ENCODE data around the gene SLC35G2. TPM values are rescaled to one million over a fixed set of nuclear protein-coding genes. Genes with fewer than 3 reads are reported as not detected.

Gene SLC35G2
- total and polyA plus RNA-seq, 2 donors from 2014 or later = 4.2 to 5.4 TPM

- no peak overlapping the region for H3K4me3 ChIP-seq (ENCODE audit: low read length in 3 of 3)
- H3K9me3 ChIP-seq (ENCODE audit: control insufficient read depth in 2 of 3, insufficient read depth in 1 of 3, low read length in 3 of 3) = no peaks in the 10 kb centered on the region
- H3K4me1 ChIP-seq (ENCODE audit: control insufficient read depth in 2 of 3, insufficient read depth in 2 of 3, low read depth in 1 of 3, low read length in 3 of 3) = no peaks in the 10 kb centered on the region
- no peaks in the 10 kb centered on the region for H3K27me3 ChIP-seq (ENCODE audit: control insufficient read depth, insufficient read depth, low read length)
- DNase-seq (peak in 1 of 5 donors; percentile 47), FAIRE-seq (no peak)
- no peak overlapping the region for H3K9ac ChIP-seq (ENCODE audit: low read length in 3 of 3)
- no peaks in the 10 kb centered on the region for H3K36me3 ChIP-seq (ENCODE audit: control insufficient read depth in 2 of 3, insufficient read depth in 3 of 3, low read length in 3 of 3)
- intact Hi-C loops (cut with DNase I) = no loop called here
- no peak for TF ChIP-seq CTCF (IDR thresholded peaks at IDR 0.05; ENCODE audit: borderline replicate concordance, extremely low read depth, insufficient read depth)
- H3K27ac ChIP-seq (ENCODE audit: low read depth in 2 of 2, low read length in 2 of 2) = no peak overlapping the region
Measured at GRCh38 chr3:136802481-136802996, 16.4 kb upstream of the SLC35G2 start.

GRCh38 chr3:136804141-136804540 lies 14.8 kb upstream of the SLC35G2 start:
- H3K27me3 ChIP-seq (ENCODE audit: control insufficient read depth, insufficient read depth, low read length) = no peaks in the 10 kb centered on the region
- no peaks in the 10 kb centered on the region for H3K9me3 ChIP-seq (ENCODE audit: control insufficient read depth in 2 of 3, insufficient read depth in 1 of 3, low read length in 3 of 3)
- no peak for TF ChIP-seq CTCF (IDR thresholded peaks at IDR 0.05; ENCODE audit: borderline replicate concordance, extremely low read depth, insufficient read depth)
- H3K4me1 ChIP-seq (ENCODE audit: control insufficient read depth in 2 of 3, insufficient read depth in 2 of 3, low read depth in 1 of 3, low read length in 3 of 3) = no peaks in the 10 kb centered on the region
- H3K36me3 ChIP-seq (ENCODE audit: control insufficient read depth in 2 of 3, insufficient read depth in 3 of 3, low read length in 3 of 3) = no peaks in the 10 kb centered on the region
- H3K27ac ChIP-seq (ENCODE audit: low read depth in 2 of 2, low read length in 2 of 2) = no peak overlapping the region
- no peak overlapping the region for H3K4me3 ChIP-seq (ENCODE audit: low read length in 3 of 3)
- intact Hi-C loops (cut with DNase I) = no loop called here
- DNase-seq (no peak), FAIRE-seq (no peak)
- H3K9ac ChIP-seq (ENCODE audit: low read length in 3 of 3) = no peak overlapping the region

GRCh38 chr3:136804813-136805212 lies 14.1 kb upstream of the SLC35G2 start:
- FAIRE-seq = no peak
- no peak overlapping the region for H3K4me3 ChIP-seq (ENCODE audit: low read length in 3 of 3)
- no peak for DNase-seq
- H3K9ac ChIP-seq (ENCODE audit: low read length in 3 of 3) = no peak overlapping the region
- no peaks in the 10 kb centered on the region for H3K27me3 ChIP-seq (ENCODE audit: control insufficient read depth, insufficient read depth, low read length)
- H3K27ac ChIP-seq (ENCODE audit: low read depth in 2 of 2, low read length in 2 of 2) = no peak overlapping the region
- H3K36me3 ChIP-seq (ENCODE audit: control insufficient read depth in 2 of 3, insufficient read depth in 3 of 3, low read length in 3 of 3) = no peaks in the 10 kb centered on the region
- no peaks in the 10 kb centered on the region for H3K4me1 ChIP-seq (ENCODE audit: control insufficient read depth in 2 of 3, insufficient read depth in 2 of 3, low read depth in 1 of 3, low read length in 3 of 3)
- H3K9me3 ChIP-seq (ENCODE audit: control insufficient read depth in 2 of 3, insufficient read depth in 1 of 3, low read length in 3 of 3) = no peaks in the 10 kb centered on the region
- no peak for TF ChIP-seq CTCF (IDR thresholded peaks at IDR 0.05; ENCODE audit: borderline replicate concordance, extremely low read depth, insufficient read depth)
- intact Hi-C loops (cut with DNase I) = no loop called here

GRCh38 chr3:136805795-136806194 lies 13.1 kb upstream of the SLC35G2 start:
- intact Hi-C loops (cut with DNase I) = no loop called here

More at GRCh38 chr3:136805795-136806194, 13.1 kb upstream of the SLC35G2 start:
- H3K9ac ChIP-seq (ENCODE audit: low read length in 3 of 3) = no peak overlapping the region
- no peaks in the 10 kb centered on the region for H3K27me3 ChIP-seq (ENCODE audit: control insufficient read depth, insufficient read depth, low read length)
- H3K27ac ChIP-seq (ENCODE audit: low read depth in 2 of 2, low read length in 2 of 2) = no peak overlapping the region
- no peaks in the 10 kb centered on the region for H3K4me1 ChIP-seq (ENCODE audit: control insufficient read depth in 2 of 3, insufficient read depth in 2 of 3, low read depth in 1 of 3, low read length in 3 of 3)
- FAIRE-seq (no peak), DNase-seq (no peak)
- no peak overlapping the region for H3K4me3 ChIP-seq (ENCODE audit: low read length in 3 of 3)
- no peak for TF ChIP-seq CTCF (IDR thresholded peaks at IDR 0.05; ENCODE audit: borderline replicate concordance, extremely low read depth, insufficient read depth)
- no peaks in the 10 kb centered on the region for H3K9me3 ChIP-seq (ENCODE audit: control insufficient read depth in 2 of 3, insufficient read depth in 1 of 3, low read length in 3 of 3)
- H3K36me3 ChIP-seq (ENCODE audit: control insufficient read depth in 2 of 3, insufficient read depth in 3 of 3, low read length in 3 of 3) = no peaks in the 10 kb centered on the region

Data from kidney (tissue), 14 donors.